ENCODE data around the gene TFB2M.

Gene TFB2M

GRCh38 chr1:246503341-246503740, 62.7 kb downstream of the TFB2M start:
- Histone ChIP-seq H3K27me3 (peaks cover 6% of the 10 kb centered on the region), H3K4me1 (ENCODE audit: control insufficient read depth in 1 of 2, insufficient read depth in 1 of 2, low read depth in 1 of 2, low read length in 1 of 2) (peaks cover 6 to 14% of the 10 kb centered on the region in 2 experiments), H3K27ac (no peak overlapping the region), H3K4me3 (ENCODE audit: low read depth in 1 of 2, low read length in 1 of 2) (no peak overlapping the region), H3K9me3 (no peaks in the 10 kb centered on the region), H3K36me3 (no peaks in the 10 kb centered on the region)
- no peak for TF ChIP-seq CTCF (IDR thresholded peaks at IDR 0.05)

- Histone ChIP-seq H3K27me3 (no peaks in the 10 kb centered on the region), H3K4me3 (ENCODE audit: low read depth in 1 of 2, low read length in 1 of 2) (no peak overlapping the region), H3K4me1 (ENCODE audit: control insufficient read depth in 1 of 2, insufficient read depth in 1 of 2, low read depth in 1 of 2, low read length in 1 of 2) (peaks cover 0 to 10% of the 10 kb centered on the region in 2 experiments), H3K27ac (no peak overlapping the region), H3K9me3 (no peaks in the 10 kb centered on the region), H3K36me3 (no peaks in the 10 kb centered on the region)
- TF ChIP-seq CTCF (IDR thresholded peaks at IDR 0.05) = peak; percentile 71
Measured at GRCh38 chr1:246497331-246497915, 68.6 kb downstream of the TFB2M start.

GRCh38 chr1:246492611-246493245, 73.3 kb downstream of the TFB2M start:
- Histone ChIP-seq H3K36me3 (no peaks in the 10 kb centered on the region), H3K9me3 (no peaks in the 10 kb centered on the region), H3K4me3 (ENCODE audit: low read depth in 1 of 2, low read length in 1 of 2) (no peak overlapping the region), H3K4me1 (ENCODE audit: control insufficient read depth in 1 of 2, insufficient read depth in 1 of 2, low read depth in 1 of 2, low read length in 1 of 2) (peaks cover 0 to 4% of the 10 kb centered on the region in 2 experiments), H3K27me3 (no peaks in the 10 kb centered on the region), H3K27ac (no peak overlapping the region)
- TF ChIP-seq CTCF (IDR thresholded peaks at IDR 0.05) = no peak

GRCh38 chr1:246491551-246492053, 74.5 kb downstream of the TFB2M start:
- H3K36me3 ChIP-seq = no peaks in the 10 kb centered on the region
- no peaks in the 10 kb centered on the region for H3K4me1 ChIP-seq (ENCODE audit: control insufficient read depth in 1 of 2, insufficient read depth in 1 of 2, low read depth in 1 of 2, low read length in 1 of 2)
- no peaks in the 10 kb centered on the region for H3K9me3 ChIP-seq
- TF ChIP-seq CTCF (IDR thresholded peaks at IDR 0.05) = no peak
- H3K4me3 ChIP-seq (ENCODE audit: low read depth in 1 of 2, low read length in 1 of 2) = no peak overlapping the region
- H3K27me3 ChIP-seq = no peaks in the 10 kb centered on the region
- no peak overlapping the region for H3K27ac ChIP-seq

All from neutrophil (primary cell).